ENCODE measurements around the gene KRT7.

Gene KRT7

GRCh38 chr12:52243856-52244614 is 11.0 kb downstream of the KRT7 start:
- Histone ChIP-seq H3K9me3 (ENCODE audit: control insufficient read depth in 1 of 2, low read length in 2 of 2) (no peaks in the 10 kb centered on the region), H3K4me3 (ENCODE audit: low read depth in 1 of 2, low read length in 2 of 2) (no peak overlapping the region), H3K4me1 (ENCODE audit: control insufficient read depth in 1 of 2, insufficient read depth in 2 of 2, low read length in 2 of 2) (peaks cover 31 to 32% of the 10 kb centered on the region in 2 donors), H3K9ac (ENCODE audit: low read depth in 1 of 2, low read length in 2 of 2) (peak overlapping the region in 1 of 2 donors; percentile 32), H3K27ac (ENCODE audit: low read depth, low read length) (peak overlapping the region; percentile 5), H3K27me3 (ENCODE audit: control insufficient read depth in 1 of 2, insufficient read depth in 2 of 2, low read length in 2 of 2) (no peaks in the 10 kb centered on the region), H3K36me3 (ENCODE audit: control insufficient read depth in 1 of 2, insufficient read depth in 2 of 2, low read length in 2 of 2) (no peaks in the 10 kb centered on the region)

GRCh38 chr12:52244615-52244994 is 11.6 kb downstream of the KRT7 start:
- H3K4me1 ChIP-seq (ENCODE audit: control insufficient read depth in 1 of 2, insufficient read depth in 2 of 2, low read length in 2 of 2): peaks cover 32 to 36% of the 10 kb centered on the region in 2 donors

GRCh38 chr12:52245259-52245961 is 12.4 kb downstream of the KRT7 start:
- Histone ChIP-seq H3K9ac (ENCODE audit: low read depth in 1 of 2, low read length in 2 of 2) (no peak overlapping the region), H3K27ac (ENCODE audit: low read depth, low read length) (no peak overlapping the region), H3K9me3 (ENCODE audit: control insufficient read depth in 1 of 2, low read length in 2 of 2) (no peaks in the 10 kb centered on the region), H3K4me3 (ENCODE audit: low read depth in 1 of 2, low read length in 2 of 2) (no peak overlapping the region), H3K36me3 (ENCODE audit: control insufficient read depth in 1 of 2, insufficient read depth in 2 of 2, low read length in 2 of 2) (no peaks in the 10 kb centered on the region), H3K27me3 (ENCODE audit: control insufficient read depth in 1 of 2, insufficient read depth in 2 of 2, low read length in 2 of 2) (no peaks in the 10 kb centered on the region), H3K4me1 (ENCODE audit: control insufficient read depth in 1 of 2, insufficient read depth in 2 of 2, low read length in 2 of 2) (peaks cover 32 to 36% of the 10 kb centered on the region in 2 donors)

More at GRCh38 chr12:52244615-52244994, 11.6 kb downstream of the KRT7 start:
- Histone ChIP-seq H3K27ac (ENCODE audit: low read depth, low read length) (no peak overlapping the region), H3K27me3 (ENCODE audit: control insufficient read depth in 1 of 2, insufficient read depth in 2 of 2, low read length in 2 of 2) (no peaks in the 10 kb centered on the region), H3K9me3 (ENCODE audit: control insufficient read depth in 1 of 2, low read length in 2 of 2) (no peaks in the 10 kb centered on the region), H3K9ac (ENCODE audit: low read depth in 1 of 2, low read length in 2 of 2) (no peak overlapping the region), H3K36me3 (ENCODE audit: control insufficient read depth in 1 of 2, insufficient read depth in 2 of 2, low read length in 2 of 2) (no peaks in the 10 kb centered on the region), H3K4me3 (ENCODE audit: low read depth in 1 of 2, low read length in 2 of 2) (no peak overlapping the region)

GRCh38 chr12:52245962-52246569 is 13.0 kb downstream of the KRT7 start:
- no peak overlapping the region for H3K27ac ChIP-seq (ENCODE audit: low read depth, low read length)
- peaks cover 32 to 36% of the 10 kb centered on the region in 2 donors for H3K4me1 ChIP-seq (ENCODE audit: control insufficient read depth in 1 of 2, insufficient read depth in 2 of 2, low read length in 2 of 2)

GRCh38 chr12:52246720-52247621 is 13.9 kb downstream of the KRT7 start:
- Histone ChIP-seq H3K36me3 (ENCODE audit: control insufficient read depth in 1 of 2, insufficient read depth in 2 of 2, low read length in 2 of 2) (no peaks in the 10 kb centered on the region), H3K27me3 (ENCODE audit: control insufficient read depth in 1 of 2, insufficient read depth in 2 of 2, low read length in 2 of 2) (no peaks in the 10 kb centered on the region), H3K27ac (ENCODE audit: low read depth, low read length) (no peak overlapping the region), H3K4me3 (ENCODE audit: low read depth in 1 of 2, low read length in 2 of 2) (no peak overlapping the region), H3K9me3 (ENCODE audit: control insufficient read depth in 1 of 2, low read length in 2 of 2) (no peaks in the 10 kb centered on the region), H3K4me1 (ENCODE audit: control insufficient read depth in 1 of 2, insufficient read depth in 2 of 2, low read length in 2 of 2) (peaks cover 32 to 36% of the 10 kb centered on the region in 2 donors), H3K9ac (ENCODE audit: low read depth in 1 of 2, low read length in 2 of 2) (peak overlapping the region in 1 of 2 donors; percentile 5)

More at GRCh38 chr12:52245962-52246569, 13.0 kb downstream of the KRT7 start:
- H3K9me3 ChIP-seq (ENCODE audit: control insufficient read depth in 1 of 2, low read length in 2 of 2): no peaks in the 10 kb centered on the region
- no peak overlapping the region for H3K9ac ChIP-seq (ENCODE audit: low read depth in 1 of 2, low read length in 2 of 2)
- no peak overlapping the region for H3K4me3 ChIP-seq (ENCODE audit: low read depth in 1 of 2, low read length in 2 of 2)
- no peaks in the 10 kb centered on the region for H3K27me3 ChIP-seq (ENCODE audit: control insufficient read depth in 1 of 2, insufficient read depth in 2 of 2, low read length in 2 of 2)
- H3K36me3 ChIP-seq (ENCODE audit: control insufficient read depth in 1 of 2, insufficient read depth in 2 of 2, low read length in 2 of 2): no peaks in the 10 kb centered on the region

GRCh38 chr12:52247622-52248540 is 14.8 kb downstream of the KRT7 start:
- Histone ChIP-seq H3K4me3 (ENCODE audit: low read depth in 1 of 2, low read length in 2 of 2) (no peak overlapping the region), H3K9me3 (ENCODE audit: control insufficient read depth in 1 of 2, low read length in 2 of 2) (no peaks in the 10 kb centered on the region), H3K27me3 (ENCODE audit: control insufficient read depth in 1 of 2, insufficient read depth in 2 of 2, low read length in 2 of 2) (no peaks in the 10 kb centered on the region), H3K4me1 (ENCODE audit: control insufficient read depth in 1 of 2, insufficient read depth in 2 of 2, low read length in 2 of 2) (peaks cover 32 to 36% of the 10 kb centered on the region in 2 donors), H3K27ac (ENCODE audit: low read depth, low read length) (no peak overlapping the region), H3K36me3 (ENCODE audit: control insufficient read depth in 1 of 2, insufficient read depth in 2 of 2, low read length in 2 of 2) (no peaks in the 10 kb centered on the region), H3K9ac (ENCODE audit: low read depth in 1 of 2, low read length in 2 of 2) (no peak overlapping the region)

- Histone ChIP-seq H3K9ac (ENCODE audit: low read depth in 1 of 2, low read length in 2 of 2) (no peak overlapping the region), H3K4me3 (ENCODE audit: low read depth in 1 of 2, low read length in 2 of 2) (no peak overlapping the region), H3K4me1 (ENCODE audit: control insufficient read depth in 1 of 2, insufficient read depth in 2 of 2, low read length in 2 of 2) (peaks cover 26 to 29% of the 10 kb centered on the region in 2 donors), H3K27me3 (ENCODE audit: control insufficient read depth in 1 of 2, insufficient read depth in 2 of 2, low read length in 2 of 2) (no peaks in the 10 kb centered on the region), H3K27ac (ENCODE audit: low read depth, low read length) (no peak overlapping the region), H3K9me3 (ENCODE audit: control insufficient read depth in 1 of 2, low read length in 2 of 2) (no peaks in the 10 kb centered on the region), H3K36me3 (ENCODE audit: control insufficient read depth in 1 of 2, insufficient read depth in 2 of 2, low read length in 2 of 2) (no peaks in the 10 kb centered on the region)
Observed at GRCh38 chr12:52248541-52249461, 15.8 kb downstream of the KRT7 start.

- Histone ChIP-seq H3K4me3 (ENCODE audit: low read depth in 1 of 2, low read length in 2 of 2) (no peak overlapping the region), H3K9ac (ENCODE audit: low read depth in 1 of 2, low read length in 2 of 2) (no peak overlapping the region), H3K36me3 (ENCODE audit: control insufficient read depth in 1 of 2, insufficient read depth in 2 of 2, low read length in 2 of 2) (no peaks in the 10 kb centered on the region), H3K27ac (ENCODE audit: low read depth, low read length) (no peak overlapping the region), H3K4me1 (ENCODE audit: control insufficient read depth in 1 of 2, insufficient read depth in 2 of 2, low read length in 2 of 2) (peaks cover 18 to 21% of the 10 kb centered on the region in 2 donors), H3K9me3 (ENCODE audit: control insufficient read depth in 1 of 2, low read length in 2 of 2) (no peaks in the 10 kb centered on the region), H3K27me3 (ENCODE audit: control insufficient read depth in 1 of 2, insufficient read depth in 2 of 2, low read length in 2 of 2) (peaks cover 0 to 3% of the 10 kb centered on the region in 2 donors)
Observed at GRCh38 chr12:52249511-52250047, 16.5 kb downstream of the KRT7 start.

Data from duodenal mucosa (tissue), 2 donors.